ENCODE data around the gene AATF. TPM values are rescaled to one million over a fixed set of nuclear protein-coding genes. Genes with fewer than 3 reads are reported as not detected.
A peak's percentile ranks its signal among the peaks of the same experiment; 100 is the strongest.

Gene AATF
- total RNA-seq, 4 donors from 2014 or later = 26.4 to 54.8 (median 32.4) TPM

DNA sequence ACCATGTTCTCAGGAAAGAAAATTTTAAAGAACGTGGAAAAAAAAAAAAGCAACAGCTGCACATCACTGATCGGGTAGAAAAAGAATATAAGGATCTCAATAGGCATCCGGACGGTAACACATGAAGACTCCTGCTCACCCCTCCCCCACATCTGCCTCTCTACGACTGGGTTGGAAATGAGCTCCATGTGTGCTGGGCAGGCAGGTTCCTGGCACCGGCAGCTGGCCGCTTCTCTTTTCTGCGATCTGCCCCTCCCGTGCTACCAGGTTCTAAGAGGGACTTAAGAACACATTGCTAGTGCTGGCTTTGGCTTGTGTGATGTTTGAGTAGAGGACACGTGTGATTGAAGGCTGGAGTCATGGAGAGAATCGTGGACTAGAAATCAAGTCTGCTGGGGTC is 115.5 kb downstream of the AATF start:
- DNase-seq (ENCODE audit: low spot score) = no peak
- TF ChIP-seq, protein P1, sequence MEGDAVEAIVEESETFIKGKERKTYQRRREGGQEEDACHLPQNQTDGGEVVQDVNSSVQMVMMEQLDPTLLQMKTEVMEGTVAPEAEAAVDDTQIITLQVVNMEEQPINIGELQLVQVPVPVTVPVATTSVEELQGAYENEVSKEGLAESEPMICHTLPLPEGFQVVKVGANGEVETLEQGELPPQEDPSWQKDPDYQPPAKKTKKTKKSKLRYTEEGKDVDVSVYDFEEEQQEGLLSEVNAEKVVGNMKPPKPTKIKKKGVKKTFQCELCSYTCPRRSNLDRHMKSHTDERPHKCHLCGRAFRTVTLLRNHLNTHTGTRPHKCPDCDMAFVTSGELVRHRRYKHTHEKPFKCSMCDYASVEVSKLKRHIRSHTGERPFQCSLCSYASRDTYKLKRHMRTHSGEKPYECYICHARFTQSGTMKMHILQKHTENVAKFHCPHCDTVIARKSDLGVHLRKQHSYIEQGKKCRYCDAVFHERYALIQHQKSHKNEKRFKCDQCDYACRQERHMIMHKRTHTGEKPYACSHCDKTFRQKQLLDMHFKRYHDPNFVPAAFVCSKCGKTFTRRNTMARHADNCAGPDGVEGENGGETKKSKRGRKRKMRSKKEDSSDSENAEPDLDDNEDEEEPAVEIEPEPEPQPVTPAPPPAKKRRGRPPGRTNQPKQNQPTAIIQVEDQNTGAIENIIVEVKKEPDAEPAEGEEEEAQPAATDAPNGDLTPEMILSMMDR (IDR thresholded peaks at IDR 0.05) = no peak
- no peak for ATAC-seq (ENCODE audit: low FRiP score)

DNA sequence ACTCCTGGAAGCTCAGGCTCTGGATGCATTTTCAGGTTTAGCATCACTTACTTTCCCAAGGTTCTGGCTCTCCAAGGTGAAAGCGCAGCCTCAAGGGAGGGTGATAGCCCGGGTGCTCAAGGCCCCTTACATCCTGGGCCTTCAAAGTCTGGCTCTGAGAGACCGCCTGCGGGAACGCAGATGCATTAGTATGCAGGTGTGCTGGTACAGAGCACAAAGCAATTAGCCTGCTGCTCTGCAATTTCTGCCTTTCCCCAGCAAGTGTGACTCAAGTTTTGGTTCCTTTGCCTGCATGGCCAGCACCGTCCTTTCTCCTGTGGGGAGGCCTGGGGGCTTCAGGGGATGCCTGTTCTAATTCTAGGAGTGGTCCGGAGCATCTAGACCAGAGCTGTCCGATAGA is 116.2 kb downstream of the AATF start:
- ATAC-seq (ENCODE audit: low FRiP score) (no peak), DNase-seq (ENCODE audit: low spot score) (no peak)
- TF ChIP-seq, protein P1 (IDR thresholded peaks at IDR 0.05) = no peak

DNA sequence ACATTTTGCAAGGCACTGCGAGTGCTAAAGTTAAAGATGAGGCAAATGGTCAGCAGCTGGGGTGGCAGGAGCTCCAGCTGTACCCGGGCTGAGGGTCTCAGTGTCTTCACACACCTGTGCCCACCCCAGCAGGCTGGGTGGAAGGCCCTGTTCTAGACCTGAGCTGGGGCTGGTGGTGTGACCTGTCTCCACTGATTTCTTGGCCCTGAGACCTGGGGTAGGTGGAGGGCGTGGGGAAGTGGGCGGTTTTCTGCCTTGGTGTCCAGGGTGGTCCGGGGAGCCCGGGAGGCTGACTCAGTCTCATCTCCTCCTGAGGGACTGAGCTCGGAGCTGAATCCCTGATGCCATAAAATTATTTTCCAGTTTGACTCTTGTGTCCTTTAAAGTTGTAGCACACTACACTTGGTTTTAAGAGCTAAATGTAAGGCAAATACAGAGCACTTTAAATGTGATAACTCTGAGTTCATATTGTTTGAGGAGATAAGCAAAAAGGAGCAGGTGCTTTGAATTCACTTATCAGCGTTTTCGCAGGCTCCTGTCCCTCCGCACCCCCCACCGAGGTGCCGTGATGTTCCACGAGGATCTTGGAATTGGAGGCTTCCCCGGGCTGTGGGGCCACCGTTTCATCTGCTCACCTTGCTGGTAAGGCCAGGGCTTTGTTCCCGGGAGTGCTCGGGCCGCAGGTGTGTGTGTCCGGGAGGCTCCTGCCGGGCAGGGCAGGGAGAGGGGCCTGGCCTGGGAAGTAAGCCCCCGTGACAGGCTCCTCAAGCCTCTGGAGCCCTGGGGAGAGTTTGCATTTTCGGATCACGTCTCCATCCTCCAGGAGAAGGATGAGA is 117.0 kb downstream of the AATF start:
- ATAC-seq (ENCODE audit: low FRiP score) = no peak
- TF ChIP-seq, protein P1 (IDR thresholded peaks at IDR 0.05) = no peak
- no peak for DNase-seq (ENCODE audit: low spot score)

DNA sequence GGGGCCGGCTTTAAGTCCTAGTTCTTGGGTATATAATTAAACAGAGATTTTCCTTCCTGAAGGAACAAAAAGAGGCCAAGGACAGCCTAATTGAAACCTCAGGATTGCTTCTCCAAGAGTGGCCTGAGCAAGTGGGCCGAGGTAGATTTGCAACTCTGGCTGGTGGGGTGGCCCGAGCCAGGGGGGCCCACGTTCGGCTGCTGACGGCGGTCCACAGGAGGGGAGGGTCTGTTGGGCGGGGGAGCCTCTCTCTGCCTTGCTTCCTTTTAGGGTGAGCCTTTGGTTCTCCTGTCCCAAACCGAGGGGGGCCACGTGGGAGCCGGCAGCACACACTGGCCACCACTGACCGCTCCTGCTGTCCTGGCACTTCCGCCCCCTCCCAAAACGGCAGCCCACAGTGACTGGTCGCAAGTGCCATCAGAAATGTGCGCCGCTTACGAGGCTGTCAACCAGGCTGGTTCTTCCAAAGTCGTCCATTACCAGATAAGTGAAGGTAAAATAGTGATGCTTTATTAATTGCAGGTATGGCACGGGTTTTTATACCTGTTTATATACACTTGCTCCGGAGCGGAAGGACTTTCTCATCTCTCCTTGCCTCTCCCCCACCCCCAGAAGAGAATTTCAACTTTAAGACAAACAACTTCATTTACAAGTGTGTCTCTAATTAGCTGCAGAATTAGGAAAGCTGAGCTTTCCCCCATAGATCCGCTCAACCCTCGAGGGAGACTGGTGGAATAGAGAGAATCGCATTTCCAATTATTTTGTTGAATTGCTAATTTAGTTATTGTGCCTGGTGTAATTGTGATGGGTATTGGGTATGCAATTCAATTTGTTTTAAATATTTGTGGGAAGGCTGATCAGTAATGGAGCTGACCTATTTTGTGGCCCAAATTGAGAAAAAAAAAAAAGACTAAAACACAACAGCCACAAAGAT is 117.8 kb downstream of the AATF start:
- no peak for ATAC-seq (ENCODE audit: low FRiP score)
- DNase-seq (ENCODE audit: low spot score) = no peak
- TF ChIP-seq, protein P1 (IDR thresholded peaks at IDR 0.05) = no peak

DNA sequence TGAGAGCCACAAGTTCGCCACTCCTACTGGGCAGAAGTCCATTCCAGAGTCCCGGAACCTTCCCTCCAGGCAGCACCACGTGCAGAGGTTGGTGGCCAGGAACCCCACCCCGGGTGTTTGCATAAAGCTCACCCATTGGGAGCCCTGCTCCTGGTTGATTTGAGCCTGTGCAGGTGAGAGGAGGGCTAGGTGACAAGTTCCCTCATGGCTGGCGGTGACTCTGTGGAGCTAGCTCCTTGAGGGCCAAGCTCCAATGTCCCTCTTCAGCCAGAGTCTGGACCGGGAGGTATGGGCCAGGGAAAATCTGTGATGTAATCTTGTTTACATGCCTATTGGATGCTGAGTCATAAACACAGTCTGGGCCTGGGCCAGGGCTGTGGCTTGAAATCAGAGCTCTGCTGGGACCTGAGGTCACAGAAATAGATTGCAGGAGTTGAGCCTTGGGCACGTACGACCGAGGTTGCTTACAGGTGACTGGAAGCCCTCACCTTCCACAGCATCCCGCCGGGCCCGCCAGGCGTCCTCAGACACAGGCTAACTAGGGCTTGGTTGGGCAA is 118.9 kb downstream of the AATF start:
- ATAC-seq (ENCODE audit: low FRiP score) = peak; percentile 48
- DNase-seq (ENCODE audit: low spot score) = no peak
- TF ChIP-seq, protein P1 (IDR thresholded peaks at IDR 0.05) = no peak

DNA sequence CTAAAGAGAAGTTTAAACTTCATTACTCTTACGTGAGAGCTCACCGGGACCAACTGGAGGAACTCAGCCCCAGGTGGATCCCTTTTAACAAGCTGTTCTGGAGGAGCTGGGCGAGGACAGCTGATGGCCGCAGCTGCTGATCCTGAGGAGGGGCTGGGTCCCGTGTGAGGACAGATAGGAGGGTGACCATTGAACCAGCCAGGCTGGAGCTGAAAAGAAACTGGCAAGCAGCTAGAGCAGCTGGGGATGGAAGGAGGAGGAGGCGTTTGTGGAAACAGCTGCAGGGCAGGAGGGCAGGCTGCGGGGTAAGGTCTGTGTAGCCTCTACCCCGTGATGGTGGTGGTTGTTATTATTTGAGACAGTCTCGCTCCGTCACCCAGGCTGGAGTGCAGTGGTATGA is 119.5 kb downstream of the AATF start:
- DNase-seq (ENCODE audit: low spot score) (no peak), ATAC-seq (ENCODE audit: low FRiP score) (no peak)
- TF ChIP-seq, protein P1 (IDR thresholded peaks at IDR 0.05) = no peak

Measured in omental fat pad (tissue), 4 donors.